ENCODE data around the gene PIK3C2A. TPM values are rescaled to one million over a fixed set of nuclear protein-coding genes. Genes with fewer than 3 reads are reported as not detected.

PIK3C2A gene
- total and polyA plus RNA-seq, 10 of the 15 experiments (the other 5 are each of a cell fraction or from before 2014, with no cell fraction given) = 1.6 to 20.6 (median 9.1) TPM

GRCh38 chr11:17230867-17231851 is 23.4 kb upstream of the PIK3C2A start (continued):
- TF ChIP-seq, protein P1, sequence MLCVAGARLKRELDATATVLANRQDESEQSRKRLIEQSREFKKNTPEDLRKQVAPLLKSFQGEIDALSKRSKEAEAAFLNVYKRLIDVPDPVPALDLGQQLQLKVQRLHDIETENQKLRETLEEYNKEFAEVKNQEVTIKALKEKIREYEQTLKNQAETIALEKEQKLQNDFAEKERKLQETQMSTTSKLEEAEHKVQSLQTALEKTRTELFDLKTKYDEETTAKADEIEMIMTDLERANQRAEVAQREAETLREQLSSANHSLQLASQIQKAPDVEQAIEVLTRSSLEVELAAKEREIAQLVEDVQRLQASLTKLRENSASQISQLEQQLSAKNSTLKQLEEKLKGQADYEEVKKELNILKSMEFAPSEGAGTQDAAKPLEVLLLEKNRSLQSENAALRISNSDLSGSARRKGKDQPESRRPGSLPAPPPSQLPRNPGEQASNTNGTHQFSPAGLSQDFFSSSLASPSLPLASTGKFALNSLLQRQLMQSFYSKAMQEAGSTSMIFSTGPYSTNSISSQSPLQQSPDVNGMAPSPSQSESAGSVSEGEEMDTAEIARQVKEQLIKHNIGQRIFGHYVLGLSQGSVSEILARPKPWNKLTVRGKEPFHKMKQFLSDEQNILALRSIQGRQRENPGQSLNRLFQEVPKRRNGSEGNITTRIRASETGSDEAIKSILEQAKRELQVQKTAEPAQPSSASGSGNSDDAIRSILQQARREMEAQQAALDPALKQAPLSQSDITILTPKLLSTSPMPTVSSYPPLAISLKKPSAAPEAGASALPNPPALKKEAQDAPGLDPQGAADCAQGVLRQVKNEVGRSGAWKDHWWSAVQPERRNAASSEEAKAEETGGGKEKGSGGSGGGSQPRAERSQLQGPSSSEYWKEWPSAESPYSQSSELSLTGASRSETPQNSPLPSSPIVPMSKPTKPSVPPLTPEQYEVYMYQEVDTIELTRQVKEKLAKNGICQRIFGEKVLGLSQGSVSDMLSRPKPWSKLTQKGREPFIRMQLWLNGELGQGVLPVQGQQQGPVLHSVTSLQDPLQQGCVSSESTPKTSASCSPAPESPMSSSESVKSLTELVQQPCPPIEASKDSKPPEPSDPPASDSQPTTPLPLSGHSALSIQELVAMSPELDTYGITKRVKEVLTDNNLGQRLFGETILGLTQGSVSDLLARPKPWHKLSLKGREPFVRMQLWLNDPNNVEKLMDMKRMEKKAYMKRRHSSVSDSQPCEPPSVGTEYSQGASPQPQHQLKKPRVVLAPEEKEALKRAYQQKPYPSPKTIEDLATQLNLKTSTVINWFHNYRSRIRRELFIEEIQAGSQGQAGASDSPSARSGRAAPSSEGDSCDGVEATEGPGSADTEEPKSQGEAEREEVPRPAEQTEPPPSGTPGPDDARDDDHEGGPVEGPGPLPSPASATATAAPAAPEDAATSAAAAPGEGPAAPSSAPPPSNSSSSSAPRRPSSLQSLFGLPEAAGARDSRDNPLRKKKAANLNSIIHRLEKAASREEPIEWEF (IDR thresholded peaks at IDR 0.05; ENCODE audit: insufficient replicate concordance, low read depth, low read length) = no peak
- TF ChIP-seq NFXL1 (IDR thresholded peaks at IDR 0.05; ENCODE audit: borderline replicate concordance) = no peak
- TF ChIP-seq NR2C1 (IDR thresholded peaks at IDR 0.05) = no peak
- peak; percentile 98 for TF ChIP-seq RUNX3 (IDR thresholded peaks at IDR 0.05; ENCODE audit: low read length)
- TF ChIP-seq GABPA (IDR thresholded peaks at IDR 0.05; ENCODE audit: low read depth) = peak; percentile 56; the same call in 1 of the 2 replicates
- no peak for TF ChIP-seq SREBF1 (IDR thresholded peaks at IDR 0.05; ENCODE audit: low read length)
- TF ChIP-seq RELA (IDR thresholded peaks at IDR 0.05; ENCODE audit: borderline replicate concordance, partially characterized antibody) = no peak
- no peak for TF ChIP-seq WRNIP1 (IDR thresholded peaks at IDR 0.05; ENCODE audit: borderline replicate concordance, low read depth, low read length)
- no peak for TF ChIP-seq ZBTB11 (CRISPR knock-in tag; IDR thresholded peaks at IDR 0.05)
- peak; percentile 95 to 97 for TF ChIP-seq IKZF2 (IDR thresholded peaks at IDR 0.05)
- no peak for TF ChIP-seq SP1 (IDR thresholded peaks at IDR 0.05; ENCODE audit: low read depth, low read length)
- TF ChIP-seq ATF7 (IDR thresholded peaks at IDR 0.05; ENCODE audit: low read depth) = peak; percentile 75
- TF ChIP-seq SREBF2 (IDR thresholded peaks at IDR 0.05; ENCODE audit: low read length) = no peak
- TF ChIP-seq, protein P2, sequence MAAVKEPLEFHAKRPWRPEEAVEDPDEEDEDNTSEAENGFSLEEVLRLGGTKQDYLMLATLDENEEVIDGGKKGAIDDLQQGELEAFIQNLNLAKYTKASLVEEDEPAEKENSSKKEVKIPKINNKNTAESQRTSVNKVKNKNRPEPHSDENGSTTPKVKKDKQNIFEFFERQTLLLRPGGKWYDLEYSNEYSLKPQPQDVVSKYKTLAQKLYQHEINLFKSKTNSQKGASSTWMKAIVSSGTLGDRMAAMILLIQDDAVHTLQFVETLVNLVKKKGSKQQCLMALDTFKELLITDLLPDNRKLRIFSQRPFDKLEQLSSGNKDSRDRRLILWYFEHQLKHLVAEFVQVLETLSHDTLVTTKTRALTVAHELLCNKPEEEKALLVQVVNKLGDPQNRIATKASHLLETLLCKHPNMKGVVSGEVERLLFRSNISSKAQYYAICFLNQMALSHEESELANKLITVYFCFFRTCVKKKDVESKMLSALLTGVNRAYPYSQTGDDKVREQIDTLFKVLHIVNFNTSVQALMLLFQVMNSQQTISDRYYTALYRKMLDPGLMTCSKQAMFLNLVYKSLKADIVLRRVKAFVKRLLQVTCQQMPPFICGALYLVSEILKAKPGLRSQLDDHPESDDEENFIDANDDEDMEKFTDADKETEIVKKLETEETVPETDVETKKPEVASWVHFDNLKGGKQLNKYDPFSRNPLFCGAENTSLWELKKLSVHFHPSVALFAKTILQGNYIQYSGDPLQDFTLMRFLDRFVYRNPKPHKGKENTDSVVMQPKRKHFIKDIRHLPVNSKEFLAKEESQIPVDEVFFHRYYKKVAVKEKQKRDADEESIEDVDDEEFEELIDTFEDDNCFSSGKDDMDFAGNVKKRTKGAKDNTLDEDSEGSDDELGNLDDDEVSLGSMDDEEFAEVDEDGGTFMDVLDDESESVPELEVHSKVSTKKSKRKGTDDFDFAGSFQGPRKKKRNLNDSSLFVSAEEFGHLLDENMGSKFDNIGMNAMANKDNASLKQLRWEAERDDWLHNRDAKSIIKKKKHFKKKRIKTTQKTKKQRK (IDR thresholded peaks at IDR 0.05; ENCODE audit: low read depth, low read length) = no peak
- TF ChIP-seq PBX3 (IDR thresholded peaks at IDR 0.05; ENCODE audit: insufficient replicate concordance, low read depth, low read length) = no peak
- TF ChIP-seq NFIC (IDR thresholded peaks at IDR 0.05; ENCODE audit: low read depth, low read length) = peak; percentile 92

All from GM12878 (cell line).